Measurements from ENCODE around the gene ECE1. TPM values are rescaled to one million over a fixed set of nuclear protein-coding genes. Genes with fewer than 3 reads are reported as not detected.

The ECE1 gene
- total and polyA plus RNA-seq, 2 of the 8 experiments (the other 6 are each of a cell fraction or from before 2014, with no cell fraction given), result 21.4 to 36.8 TPM

DNA sequence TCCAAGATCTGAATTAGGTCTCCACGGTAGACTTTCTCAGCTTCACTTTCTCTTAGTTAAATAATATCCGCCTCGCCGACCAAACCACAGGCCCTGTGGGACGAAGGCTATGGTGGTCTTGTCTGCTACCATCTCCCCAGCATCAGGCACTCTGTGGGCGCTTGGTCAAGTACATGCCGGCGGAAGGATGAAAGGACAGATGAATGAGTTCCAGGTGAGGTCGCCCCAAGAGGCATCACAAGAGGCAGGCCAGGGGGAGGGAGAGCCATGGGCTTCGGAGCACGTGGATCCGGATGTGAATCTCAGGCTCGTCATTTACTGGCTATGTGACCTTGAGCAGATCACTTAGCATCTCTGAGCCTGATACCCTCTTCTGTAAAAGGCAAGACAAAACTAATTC lies 33.5 kb downstream of the ECE1 start:
- Histone ChIP-seq H2BK15ac (ENCODE audit: low read length) (no peak overlapping the region), H3K4me2 (ENCODE audit: insufficient read depth in 1 of 2, low read depth in 2 of 2, low read length in 2 of 2) (no peak overlapping the region), H3K36me3 (ENCODE audit: control insufficient read depth in 2 of 4, insufficient read depth in 4 of 4, low read length in 3 of 4) (no peaks in the 10 kb centered on the region; a peak in 3 of 8 replicates), H2BK120ac (replicated peaks; ENCODE audit: low read depth, low read length) (no peak overlapping the region), H3K79me1 (ENCODE audit: low read depth, low read length) (no peaks in the 10 kb centered on the region), H3K27ac (ENCODE audit: low read depth, low read length) (no peak overlapping the region), H3K9me3 (ENCODE audit: insufficient read depth in 2 of 2, low read depth in 1 of 2, low read length in 1 of 2) (no peaks in the 10 kb centered on the region), H3K4ac (replicated peaks; ENCODE audit: insufficient read length, low read depth, low read length) (no peak overlapping the region), H3K56ac (replicated peaks; ENCODE audit: insufficient read length, low read depth, low read length) (no peak overlapping the region), H2BK5ac (ENCODE audit: low read depth, low read length) (no peak overlapping the region), H3K14ac (ENCODE audit: insufficient read length) (no peak overlapping the region), H2BK20ac (ENCODE audit: low read length) (no peak overlapping the region), H3K23me2 (ENCODE audit: low read depth, low read length) (no peaks in the 10 kb centered on the region), H2AK5ac (ENCODE audit: low read depth, low read length) (no peak overlapping the region), H2BK12ac (ENCODE audit: low read depth, low read length) (no peak overlapping the region), H3K79me2 (ENCODE audit: control insufficient read depth in 1 of 2, insufficient read depth in 2 of 2, low read length in 2 of 2) (no peaks in the 10 kb centered on the region), H2AFZ (ENCODE audit: low read length) (no peak overlapping the region), H4K8ac (ENCODE audit: extremely low read depth, insufficient read depth, low read length) (no peak overlapping the region), H3K4me1 (replicated peaks in 1 of 4; ENCODE audit: control insufficient read depth in 3 of 4, insufficient read depth in 4 of 4, low read length in 3 of 4) (peaks cover 0 to 3% (median under 1%) of the 10 kb centered on the region in 4 experiments; a peak in 1 of 7 replicates), H3K18ac (ENCODE audit: extremely low read depth, low read length) (no peak overlapping the region), H4K5ac (ENCODE audit: insufficient read length, low read depth, low read length) (no peak overlapping the region), H3K27me3 (replicated peaks in 1 of 4; ENCODE audit: control insufficient read depth in 3 of 4, extremely low read depth in 1 of 4, insufficient read depth in 3 of 4, low read length in 3 of 4) (no peaks in the 10 kb centered on the region), H3K4me3 (ENCODE audit: extremely low read depth in 1 of 4, insufficient read depth in 2 of 4, low read depth in 3 of 4, low read length in 4 of 4) (no peak overlapping the region), H4K91ac (replicated peaks; ENCODE audit: insufficient read length, low read length) (no peak overlapping the region), H3K9ac (replicated peaks in 1 of 4; ENCODE audit: extremely low read depth in 1 of 4, low read depth in 3 of 4, low read length in 3 of 4) (no peak overlapping the region), H4K20me1 (replicated peaks in 1 of 2; ENCODE audit: control insufficient read depth in 1 of 2, insufficient read depth in 2 of 2, low read length in 2 of 2) (peaks cover 0 to 2% of the 10 kb centered on the region in 2 experiments), H3K23ac (ENCODE audit: insufficient read length) (no peak overlapping the region)
- FAIRE-seq (no peak), DNase-seq (ENCODE audit: low read depth in 1 of 2, low spot score in 2 of 2) (no peak)
- CTCF ChIA-PET (ENCODE audit: partially characterized antibody), result interaction anchor here (1.0 to 12.4 kb wide), 12 partner anchors 12 to 339 kb away, joined by 3 to 374 read pairs (median 40); no protein-coding TSS in a partner anchor
- WGBS, 2 experiments (ENCODE audit: extremely low coverage in 1 of 2, insufficient coverage in 1 of 2, insufficient read length in 1 of 2, insufficient replicate concordance in 2 of 2, low coverage in 1 of 2, low lambda C conversion rate in 2 of 2, missing lambda C conversion rate in 1 of 2), result 93% methylated on average over 9 of the region's 13 CpGs; no CpG with 5 or more reads in 1 of the 2 experiments
- POLR2A ChIA-PET (ENCODE audit: partially characterized antibody), result interaction anchor here (0.7 kb wide), 1 partner anchor 13 kb away, joined by 3 read pairs; no protein-coding TSS in a partner anchor
- TF ChIP-seq RFX5 (IDR thresholded peaks at IDR 0.05; ENCODE audit: borderline replicate concordance, low read depth, low read length), result no peak
- TF ChIP-seq SP4 (IDR thresholded peaks at IDR 0.05; ENCODE audit: low read length), result no peak
- TF ChIP-seq TAF7 (optimal IDR thresholded peaks at IDR 0.05; ENCODE audit: borderline replicate concordance, low read depth, low read length), result no peak
- TF ChIP-seq NRF1 (IDR thresholded peaks at IDR 0.05; ENCODE audit: low read depth, low read length), result no peak
- TF ChIP-seq, protein P1, sequence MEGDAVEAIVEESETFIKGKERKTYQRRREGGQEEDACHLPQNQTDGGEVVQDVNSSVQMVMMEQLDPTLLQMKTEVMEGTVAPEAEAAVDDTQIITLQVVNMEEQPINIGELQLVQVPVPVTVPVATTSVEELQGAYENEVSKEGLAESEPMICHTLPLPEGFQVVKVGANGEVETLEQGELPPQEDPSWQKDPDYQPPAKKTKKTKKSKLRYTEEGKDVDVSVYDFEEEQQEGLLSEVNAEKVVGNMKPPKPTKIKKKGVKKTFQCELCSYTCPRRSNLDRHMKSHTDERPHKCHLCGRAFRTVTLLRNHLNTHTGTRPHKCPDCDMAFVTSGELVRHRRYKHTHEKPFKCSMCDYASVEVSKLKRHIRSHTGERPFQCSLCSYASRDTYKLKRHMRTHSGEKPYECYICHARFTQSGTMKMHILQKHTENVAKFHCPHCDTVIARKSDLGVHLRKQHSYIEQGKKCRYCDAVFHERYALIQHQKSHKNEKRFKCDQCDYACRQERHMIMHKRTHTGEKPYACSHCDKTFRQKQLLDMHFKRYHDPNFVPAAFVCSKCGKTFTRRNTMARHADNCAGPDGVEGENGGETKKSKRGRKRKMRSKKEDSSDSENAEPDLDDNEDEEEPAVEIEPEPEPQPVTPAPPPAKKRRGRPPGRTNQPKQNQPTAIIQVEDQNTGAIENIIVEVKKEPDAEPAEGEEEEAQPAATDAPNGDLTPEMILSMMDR (IDR thresholded peaks at IDR 0.05; ENCODE audit: control extremely low read depth in 1 of 3, insufficient read depth in 1 of 3, low read depth in 1 of 3, low read length in 3 of 3), result no peak
- no peak for TF ChIP-seq GABPA (IDR thresholded peaks at IDR 0.05; ENCODE audit: borderline replicate concordance, insufficient read depth, low read length)
- no peak for TF ChIP-seq KDM4A (IDR thresholded peaks at IDR 0.05; ENCODE audit: low read depth, low read length, severe bottlenecking)
- no peak for TF ChIP-seq KDM1A (IDR thresholded peaks at IDR 0.05; ENCODE audit: borderline replicate concordance, low read length)
- no peak for TF ChIP-seq CBX5 (IDR thresholded peaks at IDR 0.05; ENCODE audit: low read depth, low read length)
